Loucy (cell line): ENCODE measurements around the gene TMEM238.

Experiments
- EZH2phosphoT487 ChIP-seq: fragments of 200-600 bp; IDR thresholded peaks from 2 replicates; pipeline ENCODE4 v1.6.1; 2018; ENCODE audit warnings: antibody characterized with exemption, mild to moderate bottlenecking, moderate library complexity, borderline replicate concordance
- TF ChIP-seq, protein P1 (sequence below): fragments of 200-600 bp; sonication (generic); conservative IDR thresholded peaks from 2 replicates; pipeline ENCODE4 v1.5.1; 2014; ENCODE audit warnings: mild to moderate bottlenecking, antibody characterized with exemption, low read length

DNA sequence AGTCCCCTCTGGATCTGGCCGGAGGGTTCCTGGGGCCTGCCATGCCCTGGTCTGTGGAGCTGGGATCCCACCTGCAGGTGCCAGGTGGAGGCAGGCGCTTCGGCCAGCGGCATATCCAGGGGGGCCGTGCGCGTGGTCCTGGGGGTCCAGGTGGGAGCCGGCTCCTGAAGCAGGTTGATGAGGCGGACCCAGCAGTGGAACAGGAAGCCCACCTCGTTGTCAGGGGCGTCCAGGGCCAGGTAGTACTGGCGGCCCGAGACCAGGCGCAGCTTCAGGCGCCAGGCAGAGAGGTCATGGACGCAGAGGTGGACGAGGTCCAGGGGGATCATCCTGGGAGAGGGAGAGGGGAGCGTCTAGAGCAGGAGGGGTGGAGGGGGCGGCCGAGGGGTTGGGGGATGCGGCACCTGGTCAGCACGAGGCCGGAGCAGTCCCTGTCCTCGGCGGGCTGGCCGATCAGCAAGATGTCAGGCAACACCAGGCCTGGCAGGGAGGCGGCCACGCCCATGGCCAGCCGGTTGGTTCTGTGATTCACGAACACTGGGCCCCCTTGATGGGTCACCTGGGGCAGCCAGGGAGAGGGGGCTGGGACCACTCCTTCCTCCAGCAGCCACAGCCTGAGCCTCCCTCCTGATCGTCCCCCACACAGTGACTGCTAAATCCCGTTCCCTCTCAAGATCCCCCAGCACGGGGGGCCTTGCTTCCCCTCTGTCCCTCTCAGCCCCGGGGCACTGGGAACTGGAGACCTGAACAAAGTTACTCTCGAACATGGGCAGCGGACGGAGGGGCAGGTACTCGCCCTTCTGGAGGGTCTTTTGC, 21.7 kb downstream of the TMEM238 start:
- TF ChIP-seq, protein P1, sequence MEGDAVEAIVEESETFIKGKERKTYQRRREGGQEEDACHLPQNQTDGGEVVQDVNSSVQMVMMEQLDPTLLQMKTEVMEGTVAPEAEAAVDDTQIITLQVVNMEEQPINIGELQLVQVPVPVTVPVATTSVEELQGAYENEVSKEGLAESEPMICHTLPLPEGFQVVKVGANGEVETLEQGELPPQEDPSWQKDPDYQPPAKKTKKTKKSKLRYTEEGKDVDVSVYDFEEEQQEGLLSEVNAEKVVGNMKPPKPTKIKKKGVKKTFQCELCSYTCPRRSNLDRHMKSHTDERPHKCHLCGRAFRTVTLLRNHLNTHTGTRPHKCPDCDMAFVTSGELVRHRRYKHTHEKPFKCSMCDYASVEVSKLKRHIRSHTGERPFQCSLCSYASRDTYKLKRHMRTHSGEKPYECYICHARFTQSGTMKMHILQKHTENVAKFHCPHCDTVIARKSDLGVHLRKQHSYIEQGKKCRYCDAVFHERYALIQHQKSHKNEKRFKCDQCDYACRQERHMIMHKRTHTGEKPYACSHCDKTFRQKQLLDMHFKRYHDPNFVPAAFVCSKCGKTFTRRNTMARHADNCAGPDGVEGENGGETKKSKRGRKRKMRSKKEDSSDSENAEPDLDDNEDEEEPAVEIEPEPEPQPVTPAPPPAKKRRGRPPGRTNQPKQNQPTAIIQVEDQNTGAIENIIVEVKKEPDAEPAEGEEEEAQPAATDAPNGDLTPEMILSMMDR = no peak
- TF ChIP-seq EZH2phosphoT487 = no peak
